Endothelial cell of umbilical vein (primary cell): ENCODE results near the gene ISX.

ENCODE experiments used
- CTCF ChIP-seq, 2 donors: IDR thresholded peaks; 1 replicate in 1 of 2; 2 replicates in 1 of 2; pipeline ENCODE4 v1.5.1; 2011; ENCODE audit warnings: low read length in 2 of 2, mild to moderate bottlenecking in 2 of 2, moderate library complexity in 2 of 2, control low read depth in 1 of 2, inconsistent platforms in 1 of 2, low read depth in 1 of 2; ENCODE audit not compliant: insufficient read depth in 1 of 2; ENCODE audit errors: extremely low read depth in 1 of 2
- EZH2 ChIP-seq: IDR thresholded peaks from 2 replicates; pipeline ENCODE4 v1.6.1; 2012; ENCODE audit warnings: borderline replicate concordance, low read depth, mild to moderate bottlenecking, moderate library complexity, low read length, inconsistent platforms; ENCODE audit not compliant: severe bottlenecking
- JUN ChIP-seq: IDR thresholded peaks from 2 replicates; pipeline ENCODE4 v1.6.1; 2011; ENCODE audit warnings: borderline replicate concordance, low read depth; ENCODE audit not compliant: insufficient read length, insufficient read depth
- MAX ChIP-seq: IDR thresholded peaks from 2 replicates; pipeline ENCODE4 v1.6.1; 2011; ENCODE audit not compliant: insufficient read depth, insufficient read length
- POLR2A ChIP-seq: IDR thresholded peaks from 2 replicates; pipeline ENCODE4 v1.6.1; 2012; ENCODE audit warnings: low read depth, mild to moderate bottlenecking, control low read depth, low read length
- POLR2AphosphoS5 ChIP-seq: IDR thresholded peaks from 2 replicates; pipeline ENCODE4 v1.6.1; 2012; ENCODE audit warnings: low read depth, mild to moderate bottlenecking, control low read depth, low read length, moderate library complexity; ENCODE audit not compliant: insufficient read depth

GRCh38 chr22:35032571-35032970, 33.4 kb upstream of the ISX start:
- TF ChIP-seq POLR2AphosphoS5 (no peak), CTCF (IDR thresholded peaks at IDR 0.05; ENCODE audit: extremely low read depth in 1 of 2, insufficient read depth in 1 of 2, low read depth in 1 of 2, low read length in 2 of 2) (no peak), EZH2 (no peak), MAX (no peak), JUN (no peak), POLR2A (no peak)
